OCI-LY3 (cell line): Measurements from ENCODE around the gene RBM22.

Experiments used
- H2AFZ ChIP-seq: fragments of 200-600, 300-600 bp; shearing (Covaris generic); 2 replicates; pipeline ENCODE4 v1.6.0; 2014; ENCODE audit warnings: antibody characterized with exemption, low read depth, low read length
- H3K27ac ChIP-seq: fragments of 200-600, 300-600 bp; sonication (generic); 2 replicates; pipeline ENCODE4 v1.5.1; 2014; ENCODE audit warnings: mild to moderate bottlenecking, low read length, moderate library complexity, mixed read lengths
- H3K27me3 ChIP-seq: fragments of 200-600, 300-600 bp; sonication (generic); 2 replicates; pipeline ENCODE4 v1.6.1; 2014; ENCODE audit warnings: low read depth, low read length, mixed read lengths
- H3K36me3 ChIP-seq: fragments of 200-600, 300-600 bp; sonication (generic); replicated peaks from 2 replicates; pipeline ENCODE3; 2014; ENCODE audit warnings: low read depth, low read length, mixed read lengths
- H3K4me1 ChIP-seq: fragments of 300-600, 200-600 bp; sonication (generic); 2 replicates; pipeline ENCODE4 v1.6.1; 2014; ENCODE audit warnings: low read length, mixed read lengths
- H3K4me2 ChIP-seq: fragments of 200-600, 300-600 bp; sonication (generic); 2 replicates; pipeline ENCODE4 v1.6.1; 2014; ENCODE audit warnings: low read length, mixed read lengths
- H3K4me3 ChIP-seq: fragments of 300-600, 200-600 bp; sonication (generic); 2 replicates; pipeline ENCODE4 v1.5.1; 2014; ENCODE audit warnings: antibody characterized with exemption, mild to moderate bottlenecking, low read length, moderate library complexity
- H3K79me2 ChIP-seq: fragments of 300-600, 200-600 bp; shearing (Covaris generic); 2 replicates; pipeline ENCODE4 v1.6.1; 2014; ENCODE audit warnings: mild to moderate bottlenecking, low read length, mixed read lengths
- H3K9ac ChIP-seq: fragments of 300-600, 200-600 bp; shearing (Covaris generic); 2 replicates; pipeline ENCODE4 v1.6.0; 2014; ENCODE audit warnings: mild to moderate bottlenecking, low read length, moderate library complexity
- H3K9me3 ChIP-seq: fragments of 200-600, 300-600 bp; shearing (Covaris generic); 2 replicates; pipeline ENCODE4 v1.6.1; 2014; ENCODE audit warnings: low read length, mixed read lengths; ENCODE audit not compliant: insufficient read depth
- H4K20me1 ChIP-seq: fragments of 200-600, 300-600 bp; sonication (generic); 2 replicates; pipeline ENCODE4 v1.6.1; 2016; ENCODE audit warnings: low read length, mixed read lengths; ENCODE audit not compliant: insufficient read depth
- EZH2phosphoT487 ChIP-seq: fragments of 200-600 bp; shearing (Covaris generic); IDR thresholded peaks from 2 replicates; pipeline ENCODE4 v1.6.1; 2018; ENCODE audit warnings: antibody characterized with exemption, mixed run types, low read depth
- TF ChIP-seq, protein P1 (sequence below): fragments of 200-600, 300-600 bp; sonication (generic); IDR thresholded peaks from 2 replicates; pipeline ENCODE4 v1.5.1; 2014; ENCODE audit warnings: antibody characterized with exemption, low read length, low read depth

Gene RBM22

DNA sequence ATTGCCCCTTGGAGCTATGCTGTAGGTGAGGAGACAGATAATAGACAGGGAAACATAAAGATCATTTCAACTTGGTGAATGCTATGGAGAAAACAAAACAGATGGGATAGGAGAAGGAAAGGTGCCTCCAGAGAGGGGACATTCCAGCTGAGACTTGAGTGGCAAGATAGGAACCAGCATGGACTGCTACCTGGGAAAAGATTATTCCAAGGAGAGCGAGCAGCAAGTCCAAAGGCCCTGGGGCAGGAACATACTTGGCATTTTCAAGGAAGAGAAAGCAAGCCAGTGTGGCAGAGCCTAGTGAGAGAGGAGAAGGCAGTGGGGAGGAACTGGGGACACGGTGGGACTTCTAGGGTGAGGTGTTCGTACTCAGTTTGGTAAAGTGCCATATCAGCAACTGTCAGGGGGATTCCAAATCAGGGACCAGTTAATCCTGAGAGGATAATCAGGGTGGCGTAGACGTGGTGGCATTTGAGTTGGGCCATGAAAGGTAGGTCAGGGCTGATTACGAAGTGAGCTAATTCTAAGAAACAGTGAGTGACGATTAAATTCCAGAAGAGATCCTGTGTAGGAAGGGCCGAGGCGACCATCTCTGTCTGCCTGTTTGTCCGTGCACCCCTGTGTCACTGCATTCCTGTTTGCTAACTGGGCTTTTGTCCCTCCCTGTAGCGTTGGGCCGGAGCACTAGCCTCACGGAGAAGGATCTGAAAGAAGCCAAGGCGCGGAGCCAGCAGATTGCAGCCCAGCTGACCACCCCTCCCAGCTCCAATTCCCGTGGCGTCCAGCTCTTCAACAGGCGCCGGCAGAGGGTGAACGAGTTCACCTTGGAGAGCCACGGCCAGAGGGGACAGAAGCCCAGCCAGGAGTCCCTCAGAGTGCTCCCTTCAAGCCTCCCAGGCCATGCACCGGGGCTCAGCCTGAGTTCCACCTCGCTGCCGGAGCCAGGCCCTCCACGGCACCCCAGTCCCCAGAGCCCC lies 53.3 kb downstream of the RBM22 start:
- H3K27ac ChIP-seq: no peak overlapping the region
- H2AFZ ChIP-seq: no peak overlapping the region
- H3K4me2 ChIP-seq: no peak overlapping the region
- H3K4me1 ChIP-seq: peaks cover 9% of the 10 kb centered on the region; the same call in 1 of the 2 replicates
- H3K9ac ChIP-seq: no peak overlapping the region
- H3K4me3 ChIP-seq: no peak overlapping the region
- H3K36me3 ChIP-seq: no peaks in the 10 kb centered on the region
- no peaks in the 10 kb centered on the region for H4K20me1 ChIP-seq
- TF ChIP-seq, protein P1, sequence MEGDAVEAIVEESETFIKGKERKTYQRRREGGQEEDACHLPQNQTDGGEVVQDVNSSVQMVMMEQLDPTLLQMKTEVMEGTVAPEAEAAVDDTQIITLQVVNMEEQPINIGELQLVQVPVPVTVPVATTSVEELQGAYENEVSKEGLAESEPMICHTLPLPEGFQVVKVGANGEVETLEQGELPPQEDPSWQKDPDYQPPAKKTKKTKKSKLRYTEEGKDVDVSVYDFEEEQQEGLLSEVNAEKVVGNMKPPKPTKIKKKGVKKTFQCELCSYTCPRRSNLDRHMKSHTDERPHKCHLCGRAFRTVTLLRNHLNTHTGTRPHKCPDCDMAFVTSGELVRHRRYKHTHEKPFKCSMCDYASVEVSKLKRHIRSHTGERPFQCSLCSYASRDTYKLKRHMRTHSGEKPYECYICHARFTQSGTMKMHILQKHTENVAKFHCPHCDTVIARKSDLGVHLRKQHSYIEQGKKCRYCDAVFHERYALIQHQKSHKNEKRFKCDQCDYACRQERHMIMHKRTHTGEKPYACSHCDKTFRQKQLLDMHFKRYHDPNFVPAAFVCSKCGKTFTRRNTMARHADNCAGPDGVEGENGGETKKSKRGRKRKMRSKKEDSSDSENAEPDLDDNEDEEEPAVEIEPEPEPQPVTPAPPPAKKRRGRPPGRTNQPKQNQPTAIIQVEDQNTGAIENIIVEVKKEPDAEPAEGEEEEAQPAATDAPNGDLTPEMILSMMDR: no peak
- no peak for TF ChIP-seq EZH2phosphoT487
- no peaks in the 10 kb centered on the region for H3K27me3 ChIP-seq
- H3K79me2 ChIP-seq: no peaks in the 10 kb centered on the region
- no peaks in the 10 kb centered on the region for H3K9me3 ChIP-seq

DNA sequence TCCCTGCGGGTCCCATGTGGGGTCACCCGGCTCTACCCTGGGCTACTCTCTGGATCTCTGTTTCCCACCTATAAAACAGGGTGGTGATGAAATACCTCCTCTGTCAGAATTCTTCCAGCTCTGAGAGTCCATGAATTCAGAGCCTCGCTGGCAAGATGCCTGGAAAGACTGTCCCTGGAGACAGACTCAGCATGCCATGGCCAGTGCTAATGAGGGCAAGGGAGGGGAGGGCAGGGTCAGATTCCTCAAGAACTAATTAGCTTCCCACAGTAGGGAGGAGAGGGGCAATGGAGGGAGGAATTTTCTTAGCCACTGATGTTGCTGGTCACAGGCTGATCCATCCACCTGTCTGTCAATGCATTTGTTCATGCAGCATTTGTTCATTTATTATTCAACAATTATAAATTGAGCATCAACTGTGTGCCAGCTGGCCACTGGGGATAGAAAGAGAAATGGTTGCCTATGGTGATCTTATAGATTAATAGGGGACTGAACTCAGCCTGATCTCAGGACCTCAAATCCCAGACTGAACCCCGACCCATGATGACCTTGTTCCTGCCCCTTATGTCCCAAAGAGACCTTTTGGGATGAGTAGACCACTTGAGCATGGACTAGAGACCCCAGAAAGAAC lies 55.7 kb downstream of the RBM22 start:
- no peak for TF ChIP-seq EZH2phosphoT487
- TF ChIP-seq, protein P1: no peak
- no peak overlapping the region for H3K9ac ChIP-seq
- H3K36me3 ChIP-seq: no peaks in the 10 kb centered on the region
- no peak overlapping the region for H3K4me3 ChIP-seq
- H3K4me1 ChIP-seq: no peaks in the 10 kb centered on the region
- H3K79me2 ChIP-seq: no peaks in the 10 kb centered on the region
- no peak overlapping the region for H2AFZ ChIP-seq
- no peaks in the 10 kb centered on the region for H3K9me3 ChIP-seq
- H4K20me1 ChIP-seq: no peaks in the 10 kb centered on the region
- no peaks in the 10 kb centered on the region for H3K27me3 ChIP-seq
- no peak overlapping the region for H3K27ac ChIP-seq
- H3K4me2 ChIP-seq: no peak overlapping the region

DNA sequence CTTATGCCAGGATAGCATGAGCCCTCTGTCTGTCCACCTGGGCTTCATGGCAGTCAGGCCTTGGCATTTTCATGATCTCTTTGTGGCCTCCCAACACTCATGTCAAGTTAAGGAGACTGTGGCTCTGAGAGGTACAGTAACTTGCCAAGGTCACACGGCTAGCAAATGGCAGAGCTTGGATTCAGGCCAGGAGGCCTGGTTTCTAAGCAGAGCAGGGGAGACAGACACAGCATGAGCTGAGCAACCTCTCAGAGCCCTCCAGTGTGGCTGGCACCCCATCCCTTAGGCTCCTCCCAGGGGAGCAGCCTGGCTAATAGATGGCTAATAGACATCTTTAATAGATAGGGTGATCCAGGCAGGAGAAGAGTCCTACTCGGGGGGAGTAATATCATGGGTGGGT lies 56.3 kb downstream of the RBM22 start:
- H3K9me3 ChIP-seq: no peaks in the 10 kb centered on the region
- H3K27ac ChIP-seq: no peak overlapping the region
- H3K79me2 ChIP-seq: no peaks in the 10 kb centered on the region
- TF ChIP-seq EZH2phosphoT487: no peak
- TF ChIP-seq, protein P1: no peak
- H2AFZ ChIP-seq: no peak overlapping the region
- H3K9ac ChIP-seq: no peak overlapping the region
- H3K4me2 ChIP-seq: no peak overlapping the region
- H3K4me3 ChIP-seq: no peak overlapping the region
- H3K27me3 ChIP-seq: no peaks in the 10 kb centered on the region
- H3K4me1 ChIP-seq: no peaks in the 10 kb centered on the region
- no peaks in the 10 kb centered on the region for H4K20me1 ChIP-seq
- H3K36me3 ChIP-seq: no peaks in the 10 kb centered on the region

DNA sequence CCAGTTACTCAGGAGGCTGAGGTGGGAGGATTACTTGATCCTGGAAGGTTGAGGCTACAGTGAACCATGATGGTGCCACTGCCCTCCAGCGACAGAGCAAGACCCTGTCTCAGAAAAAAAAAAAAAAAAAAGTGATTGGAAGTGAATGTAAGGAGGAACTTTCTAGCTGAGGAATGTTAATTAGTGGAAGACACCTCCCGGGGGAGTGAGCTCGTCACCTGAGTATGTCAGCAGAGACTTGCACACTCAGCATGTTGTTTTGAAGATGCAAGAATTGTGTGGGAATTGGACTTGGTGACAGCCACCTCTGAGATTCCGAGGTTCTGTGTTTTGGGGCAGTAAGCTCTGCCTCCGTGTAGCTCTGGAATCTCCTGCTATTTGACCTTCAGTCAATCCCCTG lies 56.8 kb downstream of the RBM22 start:
- H4K20me1 ChIP-seq: no peaks in the 10 kb centered on the region
- H3K36me3 ChIP-seq: no peaks in the 10 kb centered on the region
- no peak overlapping the region for H3K4me3 ChIP-seq
- TF ChIP-seq, protein P1: no peak
- TF ChIP-seq EZH2phosphoT487: no peak
- H3K9me3 ChIP-seq: no peaks in the 10 kb centered on the region
- no peaks in the 10 kb centered on the region for H3K27me3 ChIP-seq
- no peak overlapping the region for H2AFZ ChIP-seq
- no peak overlapping the region for H3K27ac ChIP-seq
- H3K4me2 ChIP-seq: no peak overlapping the region
- H3K79me2 ChIP-seq: no peaks in the 10 kb centered on the region
- H3K4me1 ChIP-seq: no peaks in the 10 kb centered on the region
- H3K9ac ChIP-seq: no peak overlapping the region
